Osteoblast (primary cell): ENCODE data around the gene CGGBP1. TPM values are rescaled to one million over a fixed set of nuclear protein-coding genes. Genes with fewer than 3 reads are reported as not detected.

Source experiments
- DNase-seq: peaks from one replicate; pipeline ENCODE4 v3.0.0; 2011; ENCODE audit warnings: low spot score, mixed read lengths; ENCODE audit not compliant: insufficient read length; ENCODE audit errors: missing footprints
- H2AFZ ChIP-seq: 2 replicates; pipeline ENCODE4 v1.6.0; 2011; ENCODE audit warnings: mild to moderate bottlenecking, low read length
- H3K27ac ChIP-seq: 2 replicates; pipeline ENCODE4 v1.5.1; 2011; ENCODE audit warnings: mild to moderate bottlenecking, low read depth, low read length, moderate library complexity
- H3K27me3 ChIP-seq: 2 replicates; pipeline ENCODE4 v1.6.0; 2012; ENCODE audit warnings: mild to moderate bottlenecking, control low read depth, inconsistent platforms, low read length, moderate library complexity; ENCODE audit not compliant: insufficient read depth
- H3K36me3 ChIP-seq: 2 replicates; pipeline ENCODE4 v1.5.1; 2011; ENCODE audit warnings: mild to moderate bottlenecking, low read length, control low read depth, moderate library complexity; ENCODE audit not compliant: insufficient read depth
- H3K4me1 ChIP-seq: 2 replicates; pipeline ENCODE4 v1.5.1; 2011; ENCODE audit warnings: mild to moderate bottlenecking, low read length, control low read depth, moderate library complexity; ENCODE audit not compliant: insufficient read depth
- H3K4me2 ChIP-seq: 2 replicates; pipeline ENCODE4 v1.6.0; 2011; ENCODE audit warnings: mild to moderate bottlenecking, low read length; ENCODE audit not compliant: insufficient read depth
- H3K4me3 ChIP-seq: fragments of 200-600 bp; sonication (generic); 3 replicates; pipeline ENCODE4 v1.5.1; 2012; ENCODE audit warnings: mild to moderate bottlenecking, low read length, inconsistent platforms; ENCODE audit not compliant: insufficient read depth
- H3K79me2 ChIP-seq: 2 replicates; pipeline ENCODE4 v1.6.0; 2012; ENCODE audit warnings: mild to moderate bottlenecking, low read length, control low read depth, inconsistent platforms; ENCODE audit not compliant: insufficient read depth
- H3K9me3 ChIP-seq: 2 replicates; pipeline ENCODE4 v1.5.1; 2011; ENCODE audit warnings: low read depth, low read length, control low read depth
- H4K20me1 ChIP-seq: 2 replicates; pipeline ENCODE4 v1.6.0; 2012; ENCODE audit warnings: mild to moderate bottlenecking, low read length, control low read depth; ENCODE audit not compliant: insufficient read depth
- CTCF ChIP-seq: IDR thresholded peaks from 2 replicates; pipeline ENCODE4 v1.5.1; 2011; ENCODE audit warnings: mild to moderate bottlenecking, low read depth, low read length, moderate library complexity; ENCODE audit errors: extremely low read depth
- total RNA-seq: library from RNA; depleted of rRNA; stranded (reverse); fragments of >200 nt; gene quantifications from 2 replicates; pipeline ENCODE4 v1.2.3, GENCODE V29; 2012

CGGBP1 gene
- total RNA-seq, 1 donor, result 107 TPM

- no peaks in the 10 kb centered on the region for H3K36me3 ChIP-seq
- no peaks in the 10 kb centered on the region for H3K27me3 ChIP-seq
- no peaks in the 10 kb centered on the region for H3K4me1 ChIP-seq
- no peaks in the 10 kb centered on the region for H3K79me2 ChIP-seq
- no peak overlapping the region for H3K4me2 ChIP-seq
- H3K27ac ChIP-seq, result no peak overlapping the region
- no peak for TF ChIP-seq CTCF
- no peak overlapping the region for H2AFZ ChIP-seq
- no peak for DNase-seq
- H3K9me3 ChIP-seq, result no peaks in the 10 kb centered on the region
- no peak overlapping the region for H3K4me3 ChIP-seq
- no peaks in the 10 kb centered on the region for H4K20me1 ChIP-seq
These were observed 45.2 kb downstream of the CGGBP1 start for GRCh38 chr3:88013592-88013991.

- no peak overlapping the region for H2AFZ ChIP-seq
- DNase-seq, result no peak
- no peaks in the 10 kb centered on the region for H3K27me3 ChIP-seq
- no peaks in the 10 kb centered on the region for H3K79me2 ChIP-seq
- no peaks in the 10 kb centered on the region for H4K20me1 ChIP-seq
- H3K4me2 ChIP-seq, result no peak overlapping the region
- TF ChIP-seq CTCF, result no peak
- no peak overlapping the region for H3K27ac ChIP-seq
- no peaks in the 10 kb centered on the region for H3K36me3 ChIP-seq
- H3K4me3 ChIP-seq, result no peak overlapping the region
- H3K9me3 ChIP-seq, result no peaks in the 10 kb centered on the region
- no peaks in the 10 kb centered on the region for H3K4me1 ChIP-seq
These were observed 48.0 kb downstream of the CGGBP1 start for GRCh38 chr3:88010810-88011209.

- Histone ChIP-seq H3K36me3 (no peaks in the 10 kb centered on the region), H3K4me3 (no peak overlapping the region), H3K27ac (no peak overlapping the region), H3K79me2 (no peaks in the 10 kb centered on the region), H3K27me3 (no peaks in the 10 kb centered on the region), H3K4me2 (no peak overlapping the region), H3K4me1 (no peaks in the 10 kb centered on the region), H3K9me3 (no peaks in the 10 kb centered on the region), H2AFZ (no peak overlapping the region), H4K20me1 (no peaks in the 10 kb centered on the region)
- no peak for TF ChIP-seq CTCF
- no peak for DNase-seq
These were observed 49.7 kb downstream of the CGGBP1 start for GRCh38 chr3:88009066-88009465.

- H3K4me2 ChIP-seq, result peak overlapping the region; percentile 28
- H2AFZ ChIP-seq, result peak overlapping the region; percentile 20
- peak; percentile 42 for TF ChIP-seq CTCF
- no peak overlapping the region for H3K27ac ChIP-seq
- no peaks in the 10 kb centered on the region for H3K27me3 ChIP-seq
- H3K9me3 ChIP-seq, result no peaks in the 10 kb centered on the region
- no peaks in the 10 kb centered on the region for H3K79me2 ChIP-seq
- no peaks in the 10 kb centered on the region for H3K36me3 ChIP-seq
- H3K4me1 ChIP-seq, result no peaks in the 10 kb centered on the region
- peak; percentile 32 for DNase-seq
- no peaks in the 10 kb centered on the region for H4K20me1 ChIP-seq
- H3K4me3 ChIP-seq, result no peak overlapping the region
These were observed 53.7 kb downstream of the CGGBP1 start for GRCh38 chr3:88005066-88005465.
